Measurements from ENCODE around the gene FAM20B. TPM values are rescaled to one million over a fixed set of nuclear protein-coding genes. Genes with fewer than 3 reads are reported as not detected.

The FAM20B gene
- total RNA-seq, 1 experiment from 2014 or later, result 35.4 TPM

- H2BK5ac ChIP-seq (ENCODE audit: insufficient read length, low read length), result no peak overlapping the region
- H2BK15ac ChIP-seq (ENCODE audit: low read depth, low read length), result no peak overlapping the region
- no peak overlapping the region for H3K56ac ChIP-seq (ENCODE audit: insufficient read length, low read depth, low read length)
- H4K91ac ChIP-seq (ENCODE audit: insufficient read length, low read depth, low read length), result no peak overlapping the region
- no peak overlapping the region for H2AFZ ChIP-seq (ENCODE audit: low read length)
- no peaks in the 10 kb centered on the region for H3K27me3 ChIP-seq (ENCODE audit: insufficient read depth, low read length)
- no peak overlapping the region for H2BK120ac ChIP-seq (ENCODE audit: low read depth, low read length, poor library complexity, severe bottlenecking)
- no peaks in the 10 kb centered on the region for H4K20me1 ChIP-seq (ENCODE audit: control insufficient read depth, insufficient read depth, insufficient read length)
- TF ChIP-seq CTCF (conservative IDR thresholded peaks at IDR 0.05), result no peak
- no peak overlapping the region for H2AK5ac ChIP-seq (ENCODE audit: insufficient read length, low read length)
- H2BK20ac ChIP-seq (ENCODE audit: low read depth, low read length, poor library complexity, severe bottlenecking), result no peak overlapping the region
- no peak overlapping the region for H3K23ac ChIP-seq (ENCODE audit: insufficient read length, low read depth, low read length)
- peaks cover 30 to 33% of the 10 kb centered on the region in 2 experiments for H3K4me1 Mint-ChIP-seq
- peaks cover 8% of the 10 kb centered on the region; the same call in 1 of the 2 replicates for H3K4me1 ChIP-seq (ENCODE audit: insufficient read depth, low read length)
- H3K27ac ChIP-seq (ENCODE audit: insufficient read length, low read depth, low read length), result no peak overlapping the region
- no peak overlapping the region for H4K8ac ChIP-seq (replicated peaks; ENCODE audit: insufficient read length, low read depth, low read length)
- H3K14ac ChIP-seq (ENCODE audit: insufficient read depth, low read length), result no peak overlapping the region
- H3K4me3 Mint-ChIP-seq, result peak overlapping the region; percentile 63 to 76; a peak in 3 of 5 replicates
- H3K18ac ChIP-seq (ENCODE audit: insufficient read length, low read depth, low read length), result no peak overlapping the region
- 0 out of 2 replicates have a peak, but pooled peaks cover 2% of the 10 kb centered on the region for H3K27me3 Mint-ChIP-seq (ENCODE audit: low read depth)
- peaks cover 2% of the 10 kb centered on the region; the same call in 1 of the 2 replicates for H3K79me2 ChIP-seq (ENCODE audit: insufficient read depth, low read length)
- no peak overlapping the region for H4K5ac ChIP-seq (ENCODE audit: insufficient read length, low read depth, low read length)
- no peaks in the 10 kb centered on the region for H3K9me3 ChIP-seq (ENCODE audit: control insufficient read depth, low read depth, low read length)
- no peaks in the 10 kb centered on the region for H3K9me3 Mint-ChIP-seq
- no peak overlapping the region for H2BK12ac ChIP-seq (ENCODE audit: insufficient read length, low read depth, low read length)
- peaks cover 16% of the 10 kb centered on the region for H3K23me2 ChIP-seq (ENCODE audit: insufficient read length, low read depth, low read length, poor library complexity, severe bottlenecking)
- DNase-seq, result no peak
- no peak overlapping the region for H3K4me2 ChIP-seq (ENCODE audit: insufficient read depth, insufficient read length, low read length)
- H3K79me1 ChIP-seq (ENCODE audit: insufficient read depth, low read depth, low read length, poor library complexity, severe bottlenecking), result no peaks in the 10 kb centered on the region
- no peak overlapping the region; a peak in 1 of 7 replicates for H3K27ac Mint-ChIP-seq
- WGBS (ENCODE audit: extremely low coverage, insufficient read length, low lambda C conversion rate), result no CpG with 5 or more reads among the region's 8 CpGs
- no peak overlapping the region for H3K4ac ChIP-seq (ENCODE audit: low read depth, low read length)
- H3K36me3 Mint-ChIP-seq (ENCODE audit: insufficient read depth in 1 of 3, low read depth in 3 of 3), result peaks cover 4 to 14% (median 7%) of the 10 kb centered on the region in 3 experiments; a peak in 6 of 7 replicates
- no peak overlapping the region for H3T11ph ChIP-seq (ENCODE audit: low read length)
- no peak overlapping the region for H3K9ac ChIP-seq (ENCODE audit: extremely low read depth, insufficient read length, low read length)
These were observed 57.8 kb downstream of the FAM20B start for GRCh38 chr1:179083533-179083932.

Measured in H9 (cell line).